CD4-positive, alpha-beta T cell treated with Interleukin-10 for 1 hour (primary cell): ENCODE measurements around the gene NET1.

Experiments
- DNase-seq: peaks from one replicate; pipeline ENCODE4 v3.0.0-alpha.2; 2020

Gene NET1

GRCh38 chr10:5485948-5486852 is 73.8 kb downstream of the NET1 start:
- no peak for DNase-seq

- DNase-seq = no peak
Measured at GRCh38 chr10:5486853-5487235, 74.5 kb downstream of the NET1 start.

- DNase-seq = no peak
Measured at GRCh38 chr10:5488272-5489161, 76.2 kb downstream of the NET1 start.

GRCh38 chr10:5490032-5490431 is 77.7 kb downstream of the NET1 start:
- DNase-seq = no peak

- DNase-seq = no peak
Measured at GRCh38 chr10:5490698-5491464, 78.5 kb downstream of the NET1 start.

- DNase-seq = no peak
Measured at GRCh38 chr10:5491477-5491876, 79.1 kb downstream of the NET1 start.

GRCh38 chr10:5492322-5492855 is 80.0 kb downstream of the NET1 start:
- no peak for DNase-seq

GRCh38 chr10:5492929-5493576 is 80.7 kb downstream of the NET1 start:
- DNase-seq = no peak

GRCh38 chr10:5493691-5494090 is 81.3 kb downstream of the NET1 start:
- no peak for DNase-seq

GRCh38 chr10:5494611-5495010 is 82.3 kb downstream of the NET1 start:
- no peak for DNase-seq

- DNase-seq = no peak
Measured at GRCh38 chr10:5496261-5497250, 84.2 kb downstream of the NET1 start.

GRCh38 chr10:5497289-5497688 is 84.9 kb downstream of the NET1 start:
- no peak for DNase-seq

- DNase-seq = no peak
Measured at GRCh38 chr10:5497948-5498730, 85.8 kb downstream of the NET1 start.

GRCh38 chr10:5498791-5499492 is 86.6 kb downstream of the NET1 start:
- no peak for DNase-seq

- no peak for DNase-seq
Measured at GRCh38 chr10:5499493-5500140, 87.3 kb downstream of the NET1 start, which contains the start of gene CALML5. Gene CALML5, minus strand, starts transcription at chr10:5499570. Its CDS starts 132 bp downstream, at chr10:5499438.

- no peak for DNase-seq
Measured at GRCh38 chr10:5500162-5500670, 87.9 kb downstream of the NET1 start.

GRCh38 chr10:5500910-5501309 is 88.6 kb downstream of the NET1 start:
- no peak for DNase-seq

GRCh38 chr10:5502061-5502521 is 89.7 kb downstream of the NET1 start:
- no peak for DNase-seq
